OCI-LY1 (cell line): Measurements from ENCODE around the gene TATDN2.

Source experiments
- H2AFZ ChIP-seq: fragments of 200-600 bp; sonication (generic), shearing (Covaris generic); 2 replicates; pipeline ENCODE4 v1.6.0; 2014; ENCODE audit warnings: antibody characterized with exemption, mild to moderate bottlenecking, low read length
- H3F3A ChIP-seq: fragments of 200-600 bp; sonication (generic), shearing (Covaris generic); 2 replicates; pipeline ENCODE4 v1.6.0; 2014; ENCODE audit warnings: mild to moderate bottlenecking, antibody characterized with exemption, low read length, moderate library complexity; ENCODE audit not compliant: insufficient read depth
- H3K27ac ChIP-seq: fragments of 200-600 bp; sonication (generic); 2 replicates; pipeline ENCODE4 v1.5.1; 2014; ENCODE audit warnings: low read length, mixed run types, mild to moderate bottlenecking, low read depth; ENCODE audit not compliant: poor library complexity, severe bottlenecking
- H3K27me3 ChIP-seq: fragments of 200-600 bp; sonication (generic); 2 replicates; pipeline ENCODE4 v1.6.0; 2014; ENCODE audit warnings: antibody characterized with exemption, mild to moderate bottlenecking, low read length, moderate library complexity; ENCODE audit not compliant: insufficient read depth
- H3K36me3 ChIP-seq: fragments of 200-600 bp; sonication (generic); 2 replicates; pipeline ENCODE4 v1.6.1; 2014; ENCODE audit warnings: mild to moderate bottlenecking, antibody characterized with exemption, low read length, moderate library complexity, mixed read lengths; ENCODE audit not compliant: insufficient read depth
- H3K4me1 ChIP-seq: fragments of 200-600 bp; sonication (generic); 2 replicates; pipeline ENCODE4 v1.5.1; 2014; ENCODE audit warnings: mild to moderate bottlenecking, low read length, moderate library complexity; ENCODE audit not compliant: insufficient read depth, severe bottlenecking
- H3K4me2 ChIP-seq: fragments of 200-600 bp; sonication (generic), shearing (Covaris generic); 2 replicates; pipeline ENCODE4 v1.6.1; 2014; ENCODE audit warnings: low read length
- H3K4me3 ChIP-seq: fragments of 200-600 bp; sonication (generic); 2 replicates; pipeline ENCODE4 v1.5.1; 2014; ENCODE audit warnings: low read length, low read depth, mild to moderate bottlenecking, mixed read lengths; ENCODE audit not compliant: poor library complexity, severe bottlenecking
- H3K79me2 ChIP-seq: fragments of 200-600 bp; shearing (Covaris generic); 2 replicates; pipeline ENCODE4 v1.6.1; 2016; ENCODE audit warnings: mixed run types, low read length, mixed read lengths; ENCODE audit not compliant: insufficient read depth
- H3K9ac ChIP-seq: fragments of 200-600 bp; sonication (generic), shearing (Covaris generic); 2 replicates; pipeline ENCODE4 v1.6.1; 2014; ENCODE audit warnings: mild to moderate bottlenecking, low read length, mixed read lengths
- H3K9me2 ChIP-seq: fragments of 200-600 bp; sonication (generic), shearing (Covaris generic); 2 replicates; pipeline ENCODE4 v1.6.1; 2014; ENCODE audit warnings: low read depth, mild to moderate bottlenecking, low read length, mixed read lengths
- H3K9me3 ChIP-seq: fragments of 200-600 bp; shearing (Covaris generic); 2 replicates; pipeline ENCODE4 v1.6.1; 2014; ENCODE audit warnings: low read length, mixed read lengths
- H4K20me1 ChIP-seq: fragments of 200-600 bp; sonication (generic), shearing (Covaris generic); 2 replicates; pipeline ENCODE4 v1.6.0; 2016; ENCODE audit warnings: mild to moderate bottlenecking, low read length; ENCODE audit not compliant: insufficient read depth
- CTCF ChIP-seq: fragments of 200-600 bp; sonication (generic), shearing (Covaris generic); IDR thresholded peaks from 2 replicates; pipeline ENCODE4 v1.5.1; 2017; ENCODE audit warnings: mild to moderate bottlenecking, antibody characterized with exemption, low read length, moderate library complexity, mixed read lengths
- EZH2 ChIP-seq: fragments of 200-600 bp; sonication (generic), shearing (Covaris generic); IDR thresholded peaks from 2 replicates; pipeline ENCODE4 v1.8.0; 2017; ENCODE audit warnings: borderline replicate concordance, mixed run types, mild to moderate bottlenecking, antibody characterized with exemption, low read length, moderate library complexity, mixed read lengths

Gene TATDN2

GRCh38 chr3:10312391-10312790 lies 64.1 kb downstream of the TATDN2 start:
- Histone ChIP-seq H3K9ac (no peak overlapping the region), H4K20me1 (no peaks in the 10 kb centered on the region), H2AFZ (no peak overlapping the region), H3K9me3 (no peaks in the 10 kb centered on the region), H3K27me3 (no peaks in the 10 kb centered on the region), H3K9me2 (no peaks in the 10 kb centered on the region), H3K4me3 (no peak overlapping the region), H3K79me2 (no peaks in the 10 kb centered on the region), H3K4me2 (no peak overlapping the region), H3K36me3 (peaks cover 94% of the 10 kb centered on the region), H3K4me1 (no peaks in the 10 kb centered on the region), H3K27ac (no peak overlapping the region), H3F3A (no peaks in the 10 kb centered on the region; the same call in 1 of the 2 replicates)
- TF ChIP-seq CTCF, result no peak
- no peak for TF ChIP-seq EZH2

- no peaks in the 10 kb centered on the region for H3K79me2 ChIP-seq
- no peaks in the 10 kb centered on the region for H3K27me3 ChIP-seq
- H3K4me2 ChIP-seq, result no peak overlapping the region
- peaks cover 94% of the 10 kb centered on the region for H3K36me3 ChIP-seq
- H3K9ac ChIP-seq, result no peak overlapping the region
- no peak overlapping the region for H3K27ac ChIP-seq
- H3K9me2 ChIP-seq, result no peaks in the 10 kb centered on the region
- H3K9me3 ChIP-seq, result no peaks in the 10 kb centered on the region
- no peak overlapping the region for H3K4me3 ChIP-seq
- TF ChIP-seq EZH2 (no peak), CTCF (no peak)
- H3F3A ChIP-seq, result no peaks in the 10 kb centered on the region; the same call in 1 of the 2 replicates
- H3K4me1 ChIP-seq, result no peaks in the 10 kb centered on the region
- H2AFZ ChIP-seq, result no peak overlapping the region
- H4K20me1 ChIP-seq, result no peaks in the 10 kb centered on the region
Observed at GRCh38 chr3:10312861-10313260, 64.6 kb downstream of the TATDN2 start.

DNA sequence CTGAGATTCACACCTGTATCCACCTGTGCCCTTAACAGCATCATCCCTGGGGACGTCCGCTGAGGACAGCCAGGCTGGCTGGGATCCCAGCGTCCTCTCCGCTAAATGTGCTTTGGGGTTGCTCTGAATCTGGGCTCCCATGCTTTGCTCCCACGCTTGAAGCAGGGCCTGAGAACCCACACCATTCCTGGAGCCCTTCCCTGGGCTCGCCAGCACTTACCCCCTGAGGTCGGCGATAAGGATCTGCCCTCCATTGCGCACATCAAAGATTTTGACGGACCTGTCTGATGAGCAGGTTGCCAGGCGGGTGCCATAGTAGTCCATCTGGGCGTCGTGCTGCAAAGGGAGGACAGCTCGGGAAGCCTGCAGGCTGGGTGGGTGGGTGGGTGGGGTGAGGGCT lies 66.8 kb downstream of the TATDN2 start:
- Histone ChIP-seq H3K9me3 (no peaks in the 10 kb centered on the region), H3K36me3 (peaks cover 85% of the 10 kb centered on the region), H2AFZ (no peak overlapping the region), H3K27ac (no peak overlapping the region), H4K20me1 (no peaks in the 10 kb centered on the region), H3K79me2 (peaks cover 11% of the 10 kb centered on the region), H3K4me3 (no peak overlapping the region), H3K27me3 (no peaks in the 10 kb centered on the region), H3K4me2 (no peak overlapping the region), H3K4me1 (peaks cover 11% of the 10 kb centered on the region), H3F3A (no peaks in the 10 kb centered on the region), H3K9me2 (no peaks in the 10 kb centered on the region), H3K9ac (no peak overlapping the region)
- TF ChIP-seq EZH2, result no peak
- no peak for TF ChIP-seq CTCF
